SH-SY5Y (cell line): ENCODE results near the gene PLA1A.

Experiments
- GATA2 ChIP-seq: IDR thresholded peaks from 2 replicates; pipeline ENCODE4 v1.6.1; 2011; ENCODE audit warnings: mild to moderate bottlenecking, low read depth, low read length
- GATA3 ChIP-seq: IDR thresholded peaks from 2 replicates; pipeline ENCODE4 v1.6.1; 2011; ENCODE audit warnings: low read depth, mild to moderate bottlenecking, low read length, moderate library complexity

GRCh38 chr3:119663885-119664284 is 66.2 kb downstream of the PLA1A start:
- TF ChIP-seq GATA2 (no peak), GATA3 (no peak)
